ENCODE measurements around the gene RAPGEF4. TPM values are rescaled to one million over a fixed set of nuclear protein-coding genes. Genes with fewer than 3 reads are reported as not detected.

RAPGEF4 gene
- polyA plus RNA-seq, 3 donors: not detected

DNA sequence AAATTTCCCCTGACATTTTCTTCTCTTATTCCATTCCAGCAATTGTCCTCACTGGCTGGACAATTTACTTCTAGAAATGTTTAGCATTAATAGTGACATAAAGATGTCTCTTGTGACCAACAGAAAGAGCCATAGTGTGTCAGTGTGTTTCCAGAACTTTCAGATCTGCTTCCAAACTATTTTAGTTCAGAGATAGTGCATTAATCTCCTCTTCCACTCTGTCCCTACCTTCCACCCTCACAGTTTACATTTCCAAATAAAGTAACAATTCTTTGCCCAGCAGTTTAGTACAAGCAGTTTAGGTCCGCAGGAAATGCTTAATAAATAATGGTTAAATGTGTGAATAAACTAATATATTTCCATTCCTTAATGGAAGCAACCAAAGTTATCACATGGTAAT, 24.5 kb upstream of the RAPGEF4 start:
- H2AFZ ChIP-seq (ENCODE audit: insufficient read depth, low read depth, low read length, poor library complexity, severe bottlenecking): no peak overlapping the region
- no peak overlapping the region for H3K4me3 ChIP-seq (replicated peaks in 1 of 3; ENCODE audit: low read depth in 2 of 3, low read length in 3 of 3)
- no peaks in the 10 kb centered on the region for H4K20me1 ChIP-seq (ENCODE audit: insufficient read depth, low read length)
- DNase-seq: no peak
- no peak overlapping the region for H3K4me2 ChIP-seq (replicated peaks; ENCODE audit: extremely low read depth, low read length, poor library complexity, severe bottlenecking)
- H3K4me1 ChIP-seq (ENCODE audit: control insufficient read depth in 1 of 2, insufficient read depth in 2 of 2, low read length in 2 of 2): no peaks in the 10 kb centered on the region
- TF ChIP-seq CTCF (IDR thresholded peaks at IDR 0.05): no peak
- no peaks in the 10 kb centered on the region for H3K79me2 ChIP-seq (ENCODE audit: insufficient read depth, low read length)
- intact Hi-C loops (cut with micrococcal nuclease): no loop called here
- H3K9ac ChIP-seq (ENCODE audit: insufficient read depth, low read length, poor library complexity, severe bottlenecking): no peak overlapping the region
- no peak overlapping the region for H3K27ac ChIP-seq (ENCODE audit: low read depth in 1 of 2, low read length in 2 of 2)
- H3K27me3 Mint-ChIP-seq (ENCODE audit: low read depth in 3 of 3): peaks cover 18 to 28% (median 28%) of the 10 kb centered on the region in 3 donors
- no peak overlapping the region for H3K4me3 Mint-ChIP-seq
- H3K27me3 ChIP-seq (ENCODE audit: control insufficient read depth in 2 of 2, insufficient read depth in 2 of 2, low read length in 2 of 2): no peaks in the 10 kb centered on the region
- H3K4me1 Mint-ChIP-seq: no peaks in the 10 kb centered on the region
- whole genome bisulfite sequencing (ENCODE audit: insufficient coverage): no CpG with 5 or more reads among the region's 1 CpG
- H3K9me3 Mint-ChIP-seq: peaks cover 0 to 2% (median 0%) of the 10 kb centered on the region in 7 donors
- H3K27ac Mint-ChIP-seq: no peak overlapping the region
- H3K36me3 ChIP-seq (replicated peaks in 1 of 2; ENCODE audit: control insufficient read depth in 1 of 2, insufficient read depth in 2 of 2, low read length in 2 of 2): no peaks in the 10 kb centered on the region
- H3K36me3 Mint-ChIP-seq: no peaks in the 10 kb centered on the region
- no peaks in the 10 kb centered on the region for H3K9me3 ChIP-seq (replicated peaks in 1 of 2; ENCODE audit: control insufficient read depth in 1 of 2, insufficient read depth in 1 of 2, low read length in 2 of 2)

DNA sequence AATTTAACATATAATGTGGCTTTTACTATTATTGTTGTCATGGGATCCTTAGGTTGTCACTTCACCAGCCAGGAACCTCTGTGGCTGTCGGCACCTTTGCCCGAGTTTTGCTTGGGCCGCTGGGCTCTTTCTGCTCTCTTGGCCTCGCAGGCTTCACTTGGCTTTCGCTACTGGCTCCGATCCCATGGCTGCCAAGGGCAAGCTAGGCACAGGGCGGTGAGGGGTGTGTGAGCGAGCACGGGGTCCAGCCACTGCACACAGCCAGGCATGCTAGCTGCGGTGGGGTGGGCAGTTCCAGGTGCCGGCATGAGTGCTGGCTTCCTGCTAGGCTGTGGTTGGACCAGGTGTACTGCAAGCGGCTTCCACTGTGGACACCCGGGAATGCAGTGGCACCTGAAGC, 23.4 kb upstream of the RAPGEF4 start:
- Histone ChIP-seq H3K4me1 (ENCODE audit: control insufficient read depth in 1 of 2, insufficient read depth in 2 of 2, low read length in 2 of 2) (no peaks in the 10 kb centered on the region), H3K4me3 (replicated peaks in 1 of 3; ENCODE audit: low read depth in 2 of 3, low read length in 3 of 3) (no peak overlapping the region), H4K20me1 (ENCODE audit: insufficient read depth, low read length) (no peaks in the 10 kb centered on the region), H3K9me3 (replicated peaks in 1 of 2; ENCODE audit: control insufficient read depth in 1 of 2, insufficient read depth in 1 of 2, low read length in 2 of 2) (no peaks in the 10 kb centered on the region), H3K27me3 (ENCODE audit: control insufficient read depth in 2 of 2, insufficient read depth in 2 of 2, low read length in 2 of 2) (no peaks in the 10 kb centered on the region), H3K36me3 (replicated peaks in 1 of 2; ENCODE audit: control insufficient read depth in 1 of 2, insufficient read depth in 2 of 2, low read length in 2 of 2) (no peaks in the 10 kb centered on the region), H3K9ac (ENCODE audit: insufficient read depth, low read length, poor library complexity, severe bottlenecking) (no peak overlapping the region), H2AFZ (ENCODE audit: insufficient read depth, low read depth, low read length, poor library complexity, severe bottlenecking) (no peak overlapping the region), H3K4me2 (replicated peaks; ENCODE audit: extremely low read depth, low read length, poor library complexity, severe bottlenecking) (no peak overlapping the region), H3K27ac (ENCODE audit: low read depth in 1 of 2, low read length in 2 of 2) (no peak overlapping the region), H3K79me2 (ENCODE audit: insufficient read depth, low read length) (no peaks in the 10 kb centered on the region)
- peaks cover 0 to 5% (median 0%) of the 10 kb centered on the region in 7 donors for H3K9me3 Mint-ChIP-seq
- H3K4me3 Mint-ChIP-seq: no peak overlapping the region
- H3K36me3 Mint-ChIP-seq: no peaks in the 10 kb centered on the region
- whole genome bisulfite sequencing (ENCODE audit: insufficient coverage): 91% methylated on average over 13 of the region's 13 CpGs
- no peak for TF ChIP-seq CTCF (IDR thresholded peaks at IDR 0.05)
- H3K27ac Mint-ChIP-seq: no peak overlapping the region
- no peak for DNase-seq
- intact Hi-C loops (cut with micrococcal nuclease): no loop called here
- peaks cover 10 to 20% (median 17%) of the 10 kb centered on the region in 3 donors for H3K27me3 Mint-ChIP-seq (ENCODE audit: low read depth in 3 of 3)
- no peaks in the 10 kb centered on the region for H3K4me1 Mint-ChIP-seq
